B cell (primary cell): ENCODE measurements around the gene GNA14. TPM values are rescaled to one million over a fixed set of nuclear protein-coding genes. Genes with fewer than 3 reads are reported as not detected.
"Not testable (repeated sequence)": the region's sequence is repeated elsewhere in the genome, so short reads cannot be mapped to it uniquely, and the experiment has no call there.

ENCODE experiments used
- ATAC-seq: fragments of 200-7000 bp; cut with Tn5 transposase; one replicate; pipeline ENCODE4 v1.10.0; 2021; ENCODE audit warnings: low read depth, mild to moderate bottlenecking, moderate number of reproducible peaks, moderate library complexity
- CTCF ChIA-PET: fragments of 350-600 bp; sonication (Branson Sonifier 250); formaldehyde crosslinking; loops from one replicate; lab custom pipeline; 2021; ENCODE audit warnings: antibody characterized with exemption, inconsistent platforms; lab: Charles Lee
- POLR2A ChIA-PET: fragments of 350-600 bp; sonication (Branson Sonifier 250); formaldehyde crosslinking; loops from one replicate; lab custom pipeline; 2021; ENCODE audit warnings: antibody characterized with exemption; lab: Charles Lee
- DNase-seq: peaks from one replicate; pipeline ENCODE4 v3.0.0; 2013
- H2AFZ ChIP-seq: 2 replicates; pipeline ENCODE4 v1.6.1; 2012; ENCODE audit warnings: mild to moderate bottlenecking, low read depth, low read length; ENCODE audit not compliant: insufficient read depth, poor library complexity, severe bottlenecking
- H3K27ac ChIP-seq, 2 donors: 1 replicate in 1 of 2; 2 replicates in 1 of 2; pipeline ENCODE4 v1.5.1; 2012 to 2013; ENCODE audit warnings: low read length in 2 of 2, mild to moderate bottlenecking in 2 of 2, moderate library complexity in 1 of 2
- H3K27me3 ChIP-seq, 4 experiments: fragments of 200-600 bp in 1 of 4; sonication (generic) in 1 of 4; replicated peaks in 1 of 4; 1 replicate in 2 of 4; 2 replicates in 2 of 4; pipeline versions ENCODE4 v1.6.1 to v1.7.0; 2013 to 2016; ENCODE audit warnings: low read length in 3 of 4, mild to moderate bottlenecking in 2 of 4, mixed read lengths in 1 of 4, moderate library complexity in 1 of 4; ENCODE audit not compliant: insufficient read depth in 4 of 4, control insufficient read depth in 3 of 4; ENCODE audit errors: control extremely low read depth in 1 of 4
- H3K36me3 ChIP-seq, 2 experiments: replicated peaks in 1 of 2; 1 replicate in 1 of 2; 2 replicates in 1 of 2; pipeline versions ENCODE4 v1.6.1 to v1.7.1; 2013; ENCODE audit warnings: low read length in 1 of 2; ENCODE audit not compliant: insufficient read depth in 2 of 2, control insufficient read depth in 1 of 2; ENCODE audit errors: control extremely low read depth in 1 of 2, extremely low read depth in 1 of 2
- H3K4me1 ChIP-seq, 2 donors: fragments of 200-600 bp in 1 of 2; sonication (generic) in 1 of 2; 1 replicate in 1 of 2; 2 replicates in 1 of 2; pipeline versions ENCODE4 v1.5.1 to v1.6.1; 2013 to 2017; ENCODE audit warnings: low read length in 2 of 2; ENCODE audit not compliant: control insufficient read depth in 2 of 2, insufficient read depth in 2 of 2
- H3K4me2 ChIP-seq: replicated peaks from 2 replicates; pipeline ENCODE3; 2012; ENCODE audit warnings: mild to moderate bottlenecking, low read depth, low read length; ENCODE audit not compliant: poor library complexity, severe bottlenecking
- H3K4me3 ChIP-seq, 5 experiments: fragments of 200-600 bp in 1 of 5; sonication (generic) in 1 of 5; 1 replicate in 3 of 5; 2 replicates in 2 of 5; pipeline versions ENCODE4 v1.5.1 to v1.7.0; 2011 to 2016; ENCODE audit warnings: low read length in 4 of 5, mild to moderate bottlenecking in 4 of 5, low read depth in 2 of 5, control low read depth in 1 of 5, moderate library complexity in 1 of 5; ENCODE audit not compliant: insufficient read depth in 1 of 5; ENCODE audit errors: control extremely low read depth in 1 of 5, extremely low read depth in 1 of 5
- H3K79me2 ChIP-seq: fragments of 200-600 bp; sonication (generic); one replicate; pipeline ENCODE4 v1.6.0; 2016; ENCODE audit warnings: low read length; ENCODE audit not compliant: control insufficient read depth, insufficient read depth
- H3K9ac ChIP-seq: fragments of 200-600 bp; sonication (generic); 2 replicates; pipeline ENCODE4 v1.6.1; 2017; ENCODE audit warnings: mild to moderate bottlenecking, low read length, moderate library complexity
- H3K9me3 ChIP-seq, 3 donors: one replicate each; pipeline versions ENCODE4 v1.6.1 to v1.7.1; 2013; ENCODE audit warnings: low read length in 2 of 3; ENCODE audit not compliant: control insufficient read depth in 2 of 3, insufficient read depth in 1 of 3; ENCODE audit errors: control extremely low read depth in 1 of 3
- H4K20me1 ChIP-seq: 2 replicates; pipeline ENCODE4 v1.6.0; 2012; ENCODE audit warnings: mild to moderate bottlenecking, low read length; ENCODE audit not compliant: insufficient read depth, control insufficient read depth, poor library complexity, severe bottlenecking
- H3K27ac Mint-ChIP-seq: one replicate; pipeline ENCODE4 v1.8.0; 2021; ENCODE audit warnings: mixed read lengths
- H3K27me3 Mint-ChIP-seq: one replicate; pipeline ENCODE4 v1.8.0; 2021; ENCODE audit warnings: mixed read lengths
- H3K4me1 Mint-ChIP-seq: one replicate; pipeline ENCODE4 v1.8.0; 2021; ENCODE audit warnings: mixed read lengths
- H3K4me3 Mint-ChIP-seq: one replicate; pipeline ENCODE4 v1.8.0; 2021; ENCODE audit warnings: mixed read lengths
- H3K9me3 Mint-ChIP-seq: one replicate; pipeline ENCODE4 v1.8.0; 2022; ENCODE audit warnings: mixed read lengths; ENCODE audit not compliant: insufficient read depth
- EZH2 ChIP-seq: IDR thresholded peaks from 2 replicates; pipeline ENCODE4 v1.6.1; 2012; ENCODE audit warnings: borderline replicate concordance, low read depth, mild to moderate bottlenecking, moderate library complexity, low read length; ENCODE audit not compliant: insufficient read depth, poor library complexity, severe bottlenecking
- WGBS: methylation state at CpG from one replicate; pipeline ENCODE4 v1.1.5; 2013; ENCODE audit warnings: missing lambda C conversion rate; ENCODE audit not compliant: insufficient coverage; 5-methylcytosine and 5-hydroxymethylcytosine counted together
- intact Hi-C: fragments of 100-400 bp; cut with micrococcal nuclease; formaldehyde crosslinking; loops from one replicate; pipeline ENCODE4 v1.10.0; 2022
- polyA plus RNA-seq: library from polyadenylated mRNA; depleted of rRNA; stranded (reverse); fragments of >200 nt; gene quantifications from 2 replicates; pipeline ENCODE4 v1.2.3, GENCODE V29; 2012
- total RNA-seq, 2 donors: library from RNA; stranded (reverse); fragments of 120-200 nt in 1 of 2; gene quantifications; 1 replicate in 1 of 2; 2 replicates in 1 of 2; pipeline versions ENCODE4 v1.2.3 to v1.2.4, GENCODE V29; 2013 to 2022
- TF ChIP-seq, protein P1 (sequence below): fragments of 200-600 bp; IDR thresholded peaks from one replicate; pipeline ENCODE4 v1.8.0; 2022; ENCODE audit warnings: antibody characterized with exemption, mild to moderate bottlenecking

GNA14 gene
- total and polyA plus RNA-seq, 2 donors (not counting 1 experiment from before 2014, with no cell fraction given) = not detected

DNA sequence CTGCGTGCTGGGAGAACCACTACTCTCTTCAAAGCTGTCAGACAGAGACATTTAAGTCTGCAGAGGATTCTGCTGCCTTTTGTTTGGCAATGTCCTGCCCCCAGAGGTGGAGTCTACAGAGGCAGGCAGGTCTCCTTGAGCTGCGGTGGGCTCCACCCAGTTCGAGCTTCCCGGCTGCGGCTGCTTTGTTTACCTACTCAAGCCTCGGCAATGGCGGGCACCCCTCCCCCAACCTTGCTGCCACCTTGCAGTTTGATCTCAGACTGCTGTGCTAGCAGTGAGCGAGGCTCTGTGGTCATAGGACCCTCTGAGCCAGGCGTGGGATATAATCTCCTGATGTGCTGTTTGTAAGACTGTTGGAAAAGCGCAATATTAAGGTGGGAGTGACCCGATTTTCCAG is 39.6 kb upstream of the GNA14 start:
- H3K4me1 ChIP-seq, ATAC-seq, H3K27me3 Mint-ChIP-seq, H2AFZ ChIP-seq, H3K9me3 Mint-ChIP-seq, H3K4me2 ChIP-seq, POLR2A ChIA-PET, H3K27ac ChIP-seq, H3K4me3 ChIP-seq, CTCF ChIA-PET, H4K20me1 ChIP-seq, H3K27me3 ChIP-seq, H3K9ac ChIP-seq, intact Hi-C loops, H3K4me1 Mint-ChIP-seq, H3K79me2 ChIP-seq, H3K9me3 ChIP-seq, H3K27ac Mint-ChIP-seq, H3K4me3 Mint-ChIP-seq, DNase-seq, H3K36me3 ChIP-seq: not testable (repeated sequence)
- WGBS = 92% methylated on average over 8 of the region's 11 CpGs

DNA sequence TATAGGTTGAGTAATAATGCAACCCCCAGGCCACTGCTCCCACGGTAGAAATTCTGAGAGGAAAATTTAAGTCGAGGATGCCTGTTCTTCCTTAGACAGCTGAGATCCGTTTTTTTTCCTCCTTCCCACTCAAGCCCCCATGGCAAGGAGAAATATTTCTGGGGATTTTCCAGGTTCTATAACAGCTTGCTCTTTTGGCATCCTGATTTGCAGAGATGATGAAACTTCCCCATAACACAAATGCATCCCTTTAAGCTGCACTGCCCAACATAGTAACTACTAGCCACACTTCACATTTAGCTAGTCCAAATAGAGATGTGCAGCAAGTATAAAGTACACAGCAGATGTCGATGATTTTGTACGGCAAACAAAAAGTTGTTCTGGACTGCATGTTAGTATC is 32.5 kb upstream of the GNA14 start:
- no CpG with 5 or more reads among the region's 5 CpGs for WGBS
- Histone ChIP-seq H3K4me2 (no peak overlapping the region), H3K27ac (no peak overlapping the region), H3K79me2 (no peaks in the 10 kb centered on the region), H3K4me1 (no peaks in the 10 kb centered on the region), H3K27me3 (no peaks in the 10 kb centered on the region), H3K9ac (no peak overlapping the region), H2AFZ (no peak overlapping the region), H3K36me3 (no peaks in the 10 kb centered on the region), H3K4me3 (no peak overlapping the region), H3K9me3 (no peaks in the 10 kb centered on the region), H4K20me1 (no peaks in the 10 kb centered on the region)
- Mint-ChIP-seq H3K4me1 (no peaks in the 10 kb centered on the region), H3K27ac (no peak overlapping the region), H3K9me3 (no peaks in the 10 kb centered on the region), H3K27me3 (no peaks in the 10 kb centered on the region), H3K4me3 (no peak overlapping the region)
- intact Hi-C loops = no loop called here
- DNase-seq = no peak
- ATAC-seq = no peak
- POLR2A ChIA-PET = no interaction called here
- TF ChIP-seq, protein P1, sequence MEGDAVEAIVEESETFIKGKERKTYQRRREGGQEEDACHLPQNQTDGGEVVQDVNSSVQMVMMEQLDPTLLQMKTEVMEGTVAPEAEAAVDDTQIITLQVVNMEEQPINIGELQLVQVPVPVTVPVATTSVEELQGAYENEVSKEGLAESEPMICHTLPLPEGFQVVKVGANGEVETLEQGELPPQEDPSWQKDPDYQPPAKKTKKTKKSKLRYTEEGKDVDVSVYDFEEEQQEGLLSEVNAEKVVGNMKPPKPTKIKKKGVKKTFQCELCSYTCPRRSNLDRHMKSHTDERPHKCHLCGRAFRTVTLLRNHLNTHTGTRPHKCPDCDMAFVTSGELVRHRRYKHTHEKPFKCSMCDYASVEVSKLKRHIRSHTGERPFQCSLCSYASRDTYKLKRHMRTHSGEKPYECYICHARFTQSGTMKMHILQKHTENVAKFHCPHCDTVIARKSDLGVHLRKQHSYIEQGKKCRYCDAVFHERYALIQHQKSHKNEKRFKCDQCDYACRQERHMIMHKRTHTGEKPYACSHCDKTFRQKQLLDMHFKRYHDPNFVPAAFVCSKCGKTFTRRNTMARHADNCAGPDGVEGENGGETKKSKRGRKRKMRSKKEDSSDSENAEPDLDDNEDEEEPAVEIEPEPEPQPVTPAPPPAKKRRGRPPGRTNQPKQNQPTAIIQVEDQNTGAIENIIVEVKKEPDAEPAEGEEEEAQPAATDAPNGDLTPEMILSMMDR = no peak
- TF ChIP-seq EZH2 = no peak
- CTCF ChIA-PET = no interaction called here
